ENCODE data around the gene SRPX.

DNA sequence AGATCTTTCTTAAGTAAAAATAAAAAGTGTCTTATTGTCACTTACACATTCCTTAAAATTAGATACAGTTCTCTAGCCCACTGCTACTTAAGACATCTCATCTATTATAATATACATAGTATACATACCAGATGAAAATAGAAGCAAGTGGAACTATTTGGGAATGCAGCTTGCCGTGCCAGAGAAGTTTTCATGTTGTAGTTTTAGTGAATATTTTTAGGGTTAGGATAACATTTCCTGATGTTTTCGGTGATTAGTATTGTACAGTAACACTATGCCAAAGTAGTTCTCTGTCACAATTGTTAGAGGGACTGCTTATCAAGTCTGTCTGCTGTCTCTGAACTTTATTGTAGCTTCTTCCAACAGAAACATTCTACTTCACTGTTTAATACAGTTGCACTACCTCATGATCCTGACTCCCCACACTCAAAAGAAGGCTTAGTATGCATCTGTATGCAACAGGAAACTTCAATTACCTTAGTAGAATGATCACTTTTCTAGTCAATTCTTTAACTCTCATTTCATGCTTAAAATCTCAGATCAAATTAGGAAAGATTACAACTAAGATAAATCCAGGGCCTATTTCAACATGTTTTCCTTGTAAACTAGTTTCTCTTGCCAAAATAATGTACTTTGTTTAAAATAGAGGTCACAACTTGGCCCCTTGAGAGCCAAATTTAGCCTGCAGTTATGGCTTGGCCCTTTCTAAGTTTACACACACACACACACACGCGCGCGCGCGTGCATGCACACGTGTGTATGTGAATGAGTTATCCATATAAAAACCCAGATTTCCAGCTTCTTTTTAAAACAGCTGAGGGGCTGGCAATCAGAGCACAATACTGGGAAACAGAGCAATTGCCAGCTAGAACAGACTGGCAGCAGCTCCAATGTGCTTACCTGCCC is 42.3 kb upstream of the SRPX start:
- TF ChIP-seq, protein P1, sequence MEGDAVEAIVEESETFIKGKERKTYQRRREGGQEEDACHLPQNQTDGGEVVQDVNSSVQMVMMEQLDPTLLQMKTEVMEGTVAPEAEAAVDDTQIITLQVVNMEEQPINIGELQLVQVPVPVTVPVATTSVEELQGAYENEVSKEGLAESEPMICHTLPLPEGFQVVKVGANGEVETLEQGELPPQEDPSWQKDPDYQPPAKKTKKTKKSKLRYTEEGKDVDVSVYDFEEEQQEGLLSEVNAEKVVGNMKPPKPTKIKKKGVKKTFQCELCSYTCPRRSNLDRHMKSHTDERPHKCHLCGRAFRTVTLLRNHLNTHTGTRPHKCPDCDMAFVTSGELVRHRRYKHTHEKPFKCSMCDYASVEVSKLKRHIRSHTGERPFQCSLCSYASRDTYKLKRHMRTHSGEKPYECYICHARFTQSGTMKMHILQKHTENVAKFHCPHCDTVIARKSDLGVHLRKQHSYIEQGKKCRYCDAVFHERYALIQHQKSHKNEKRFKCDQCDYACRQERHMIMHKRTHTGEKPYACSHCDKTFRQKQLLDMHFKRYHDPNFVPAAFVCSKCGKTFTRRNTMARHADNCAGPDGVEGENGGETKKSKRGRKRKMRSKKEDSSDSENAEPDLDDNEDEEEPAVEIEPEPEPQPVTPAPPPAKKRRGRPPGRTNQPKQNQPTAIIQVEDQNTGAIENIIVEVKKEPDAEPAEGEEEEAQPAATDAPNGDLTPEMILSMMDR (conservative IDR thresholded peaks at IDR 0.05 in 1 of 2, IDR thresholded peaks at IDR 0.05 in 1 of 2; ENCODE audit: extremely low read depth in 1 of 2, insufficient read depth in 1 of 2, low read depth in 1 of 2, low read length in 2 of 2): no peak
- TF ChIP-seq EZH2 (IDR thresholded peaks at IDR 0.05; ENCODE audit: borderline replicate concordance, low read length): no peak

Measured in mammary epithelial cell (primary cell).